D341Med (cell line): ENCODE results near the gene SLC25A22.

ENCODE experiments used
- DNase-seq: peaks from one replicate; pipeline ENCODE4 v3.0.0; 2012; ENCODE audit warnings: low spot score

Gene SLC25A22

DNA sequence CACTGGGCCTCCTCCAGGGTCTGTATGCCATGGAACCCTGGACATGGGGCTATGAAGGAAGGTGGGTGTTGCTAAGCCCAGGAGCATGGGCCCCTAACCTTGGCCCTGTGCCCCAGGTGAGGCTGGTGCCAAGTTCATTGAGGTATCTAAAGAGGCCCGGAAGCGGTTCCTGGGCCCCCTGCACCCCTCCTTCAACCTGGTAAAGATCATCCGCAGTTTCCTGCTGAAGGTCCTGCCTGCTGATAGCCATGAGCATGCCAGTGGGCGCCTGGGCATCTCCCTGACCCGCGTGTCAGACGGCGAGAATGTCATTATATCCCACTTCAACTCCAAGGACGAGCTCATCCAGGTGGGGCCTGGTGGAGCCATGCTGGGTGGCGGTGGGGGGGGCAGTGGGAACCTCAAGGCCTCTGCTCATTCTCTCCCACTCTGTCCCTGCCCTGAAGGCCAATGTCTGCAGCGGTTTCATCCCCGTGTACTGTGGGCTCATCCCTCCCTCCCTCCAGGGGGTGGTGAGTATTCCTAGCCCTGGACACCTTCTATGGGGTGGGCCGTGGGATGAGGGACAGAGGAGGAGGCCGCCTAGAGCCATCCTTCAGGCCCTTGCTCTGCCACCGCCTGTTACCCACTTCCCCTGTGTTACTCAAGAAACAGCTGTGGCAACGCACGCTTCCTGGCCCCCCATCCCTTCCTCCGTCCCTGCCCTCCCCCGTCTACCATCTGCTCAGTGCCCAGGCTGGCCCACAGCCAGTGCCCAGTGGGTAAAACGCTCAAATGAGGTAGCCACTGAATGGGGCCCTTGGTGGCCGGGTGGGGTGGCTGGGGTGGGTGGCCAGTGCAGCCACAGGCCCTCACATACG lies 23.7 kb upstream of the SLC25A22 start:
- no peak for DNase-seq

DNA sequence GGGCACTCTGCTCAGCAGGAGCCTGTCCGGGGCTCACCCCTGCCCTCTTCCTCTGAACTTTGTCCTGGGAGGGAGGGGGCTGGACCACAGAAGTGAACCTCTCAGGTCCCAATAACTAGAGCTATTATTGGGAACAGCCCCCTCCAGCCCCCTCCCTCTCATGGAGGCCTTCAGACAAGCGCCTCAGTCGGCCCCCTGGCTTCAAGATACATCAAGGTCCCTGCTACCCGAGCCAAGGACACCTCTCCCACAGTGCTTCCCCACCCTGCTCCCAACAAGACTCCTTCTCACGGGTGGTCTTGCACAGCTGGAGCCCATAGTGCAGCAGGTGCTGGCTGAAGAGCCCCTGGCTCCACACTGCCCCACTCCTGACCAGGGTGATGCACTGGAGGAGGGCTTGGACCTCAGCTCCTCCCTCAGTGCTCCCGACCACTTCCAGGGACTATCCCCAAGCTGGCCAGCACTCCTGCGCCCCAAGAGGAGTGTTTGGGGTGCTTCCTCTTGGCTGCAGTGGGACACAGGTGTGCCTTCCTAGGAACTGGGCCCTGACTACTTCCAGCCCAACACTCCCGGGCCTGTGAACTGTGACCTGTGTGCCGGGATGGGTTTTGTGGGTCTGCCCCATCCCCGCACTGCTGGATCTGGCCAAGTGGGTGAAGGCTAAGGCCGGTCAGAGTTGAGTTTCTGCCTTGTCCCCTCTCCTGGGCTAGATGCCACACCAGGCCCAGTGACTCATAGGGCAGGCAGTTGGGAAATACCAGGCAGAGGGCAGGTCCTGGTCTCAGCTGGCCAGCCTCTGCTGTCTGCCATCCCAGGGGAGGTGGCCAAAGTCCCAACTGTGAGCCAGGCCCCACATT lies 22.8 kb upstream of the SLC25A22 start:
- DNase-seq: no peak

DNA sequence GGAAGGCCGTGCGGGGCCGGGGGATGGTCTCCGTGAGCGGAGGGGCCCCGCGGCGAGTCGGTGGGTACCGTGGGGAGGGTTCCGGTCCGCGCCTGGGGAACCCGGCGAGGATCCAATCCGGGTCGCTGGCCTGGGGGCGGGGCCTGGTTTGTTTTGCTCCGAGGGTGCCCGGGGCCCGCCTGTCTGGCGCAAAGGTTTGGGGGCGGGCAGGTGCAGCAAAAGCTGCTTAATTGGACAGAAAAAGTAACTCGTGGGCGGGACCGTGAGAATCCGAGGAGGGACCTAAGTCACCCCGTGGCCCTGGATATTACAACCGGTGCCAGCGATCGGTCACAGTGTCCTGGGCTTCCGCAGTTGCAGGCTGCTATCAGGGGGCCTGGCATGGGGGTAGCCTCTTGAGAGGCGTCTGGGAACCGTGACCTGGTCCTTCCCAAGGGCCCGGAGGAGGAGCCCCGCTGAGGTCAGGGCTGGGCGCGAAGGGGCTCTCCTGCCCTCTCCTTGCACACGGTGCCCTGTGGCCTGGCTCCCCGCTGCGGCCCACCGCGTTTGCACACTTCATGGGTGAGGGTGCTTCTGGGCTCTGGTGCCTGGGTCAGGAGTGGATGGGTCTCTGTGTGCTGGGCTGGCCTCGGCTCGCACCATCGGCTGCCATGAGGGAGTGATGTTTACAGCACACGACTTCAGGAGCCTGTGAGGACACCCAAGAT lies 22.0 kb upstream of the SLC25A22 start:
- peak; percentile 87 for DNase-seq

DNA sequence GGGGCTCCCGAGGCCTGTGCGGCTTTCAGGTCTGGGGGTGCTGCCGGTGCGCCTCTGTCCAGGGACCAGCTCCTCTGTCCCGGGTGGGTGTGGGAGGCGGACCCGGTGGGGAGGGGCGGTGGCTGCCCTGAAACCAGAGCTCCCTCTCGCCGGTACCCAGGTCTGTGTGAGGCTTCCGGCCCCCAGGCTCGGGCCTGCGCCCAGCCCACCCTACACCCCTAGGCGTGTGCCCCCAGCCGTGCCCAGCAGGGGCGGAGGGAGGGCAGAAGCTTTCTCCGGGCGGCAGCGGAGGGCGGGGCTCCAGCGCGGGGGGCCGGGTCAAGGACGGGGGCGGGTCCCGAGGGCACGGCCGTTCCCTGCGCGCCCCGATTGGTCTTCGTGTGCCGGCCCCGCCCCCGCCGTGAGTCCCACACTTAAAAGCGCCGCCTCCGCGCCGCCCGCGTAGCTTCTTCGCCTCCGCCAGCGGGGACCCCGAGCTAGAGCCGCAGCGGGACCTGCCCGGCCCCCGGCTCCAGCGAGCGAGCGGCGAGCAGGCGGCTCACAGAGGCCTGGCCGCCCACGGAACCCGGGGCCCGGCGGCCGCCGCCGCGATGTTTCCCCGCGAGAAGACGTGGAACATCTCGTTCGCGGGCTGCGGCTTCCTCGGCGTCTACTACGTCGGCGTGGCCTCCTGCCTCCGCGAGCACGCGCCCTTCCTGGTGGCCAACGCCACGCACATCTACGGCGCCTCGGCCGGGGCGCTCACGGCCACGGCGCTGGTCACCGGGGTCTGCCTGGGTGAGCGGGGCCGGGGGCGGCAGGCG lies 21.2 kb upstream of the SLC25A22 start:
- peak; percentile 94 for DNase-seq

DNA sequence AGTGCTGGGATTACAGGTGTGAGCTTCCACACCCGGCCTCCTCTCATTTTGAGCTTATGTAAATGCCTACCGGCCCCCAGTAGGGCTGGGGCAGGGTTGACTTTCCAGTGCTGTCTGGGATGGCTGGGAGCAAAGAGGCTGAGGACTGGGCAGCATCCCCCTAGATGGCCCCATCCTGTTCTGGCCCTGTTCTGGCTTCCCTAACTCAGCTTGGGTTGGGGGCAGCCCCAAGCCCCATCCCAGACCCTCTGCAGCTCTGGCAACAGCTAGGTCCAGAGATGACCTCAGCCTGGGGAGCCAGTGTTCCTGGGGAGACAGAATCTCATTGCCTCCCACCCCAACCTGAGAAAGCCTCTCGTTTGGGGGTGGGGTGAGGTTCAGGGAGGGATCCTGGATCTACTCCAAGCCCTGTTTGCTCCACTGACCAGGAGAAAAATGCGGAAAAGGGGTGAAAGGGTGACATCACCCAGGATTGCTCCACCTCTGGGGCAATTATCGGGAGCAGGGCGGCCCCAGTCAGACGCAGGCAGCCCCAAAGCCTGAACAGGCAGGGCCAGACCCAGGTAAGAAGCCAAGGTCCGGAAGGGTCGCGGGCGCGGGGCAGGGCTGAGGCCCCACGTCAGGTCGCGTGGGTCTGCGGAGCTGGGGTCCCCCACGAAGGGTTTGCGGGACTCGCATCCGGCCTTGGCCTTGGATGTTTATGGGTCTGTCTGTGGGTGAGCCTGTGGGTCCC lies 20.5 kb upstream of the SLC25A22 start, which contains the start of gene PNPLA2:
TSS of gene PNPLA2 (plus strand) at position 519 of the 733 bp plus-strand sequence. CDS start 805 bp downstream, outside the sequence.
- no peak for DNase-seq

DNA sequence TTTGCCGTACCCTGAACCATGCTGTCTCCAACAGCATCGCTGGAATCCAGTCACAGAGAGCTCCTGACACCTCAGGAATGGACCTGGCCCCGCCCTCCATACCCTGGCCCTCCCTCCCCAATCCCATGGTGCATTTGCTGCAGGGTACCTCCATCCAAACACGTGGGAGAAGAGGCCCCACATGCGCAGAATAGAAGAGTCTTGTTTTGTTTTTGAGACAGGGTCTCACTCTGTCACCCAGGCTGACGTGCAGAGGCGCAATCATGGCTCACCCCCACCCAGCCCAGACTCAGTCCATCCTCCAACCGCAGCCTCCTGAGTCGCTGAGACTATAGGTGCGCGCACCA lies 18.3 kb upstream of the SLC25A22 start:
- no peak for DNase-seq

DNA sequence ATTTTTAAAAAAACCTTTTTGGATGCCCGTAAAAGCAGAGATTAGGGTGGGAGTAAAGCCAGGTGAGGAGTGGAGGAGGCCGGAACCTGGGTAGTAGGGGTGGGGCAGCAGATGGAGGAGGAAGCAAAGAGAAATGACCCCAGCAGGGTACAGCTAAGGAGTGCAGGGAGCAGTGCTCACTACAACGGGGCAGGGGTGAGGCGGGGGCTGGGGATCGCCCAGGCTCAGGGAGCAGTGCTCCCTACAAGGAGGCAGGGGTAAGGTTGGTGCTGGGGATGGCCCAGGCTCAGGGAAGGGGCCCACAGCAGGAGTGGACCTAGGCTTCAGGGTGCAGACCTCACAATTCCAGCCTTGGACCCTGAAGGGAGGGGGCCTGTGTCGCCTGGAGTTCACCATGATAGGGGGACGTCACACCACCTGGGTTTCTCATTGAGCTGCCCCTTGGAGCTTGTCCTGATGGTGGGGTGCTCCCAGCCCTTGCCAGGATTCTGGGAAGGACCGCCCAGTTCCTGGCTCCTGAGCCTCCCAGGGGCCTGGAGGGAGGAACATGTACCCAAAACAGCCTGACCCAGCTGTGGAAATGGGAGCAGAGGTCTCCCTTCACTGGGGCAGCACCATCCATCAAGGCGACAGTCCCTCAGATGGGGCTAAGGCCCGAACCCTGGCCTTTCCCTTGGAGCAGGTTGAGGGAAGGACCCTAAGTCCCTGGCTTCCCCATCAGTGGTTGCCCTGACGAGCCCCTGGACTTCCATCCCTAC lies 17.8 kb upstream of the SLC25A22 start:
- DNase-seq: no peak

DNA sequence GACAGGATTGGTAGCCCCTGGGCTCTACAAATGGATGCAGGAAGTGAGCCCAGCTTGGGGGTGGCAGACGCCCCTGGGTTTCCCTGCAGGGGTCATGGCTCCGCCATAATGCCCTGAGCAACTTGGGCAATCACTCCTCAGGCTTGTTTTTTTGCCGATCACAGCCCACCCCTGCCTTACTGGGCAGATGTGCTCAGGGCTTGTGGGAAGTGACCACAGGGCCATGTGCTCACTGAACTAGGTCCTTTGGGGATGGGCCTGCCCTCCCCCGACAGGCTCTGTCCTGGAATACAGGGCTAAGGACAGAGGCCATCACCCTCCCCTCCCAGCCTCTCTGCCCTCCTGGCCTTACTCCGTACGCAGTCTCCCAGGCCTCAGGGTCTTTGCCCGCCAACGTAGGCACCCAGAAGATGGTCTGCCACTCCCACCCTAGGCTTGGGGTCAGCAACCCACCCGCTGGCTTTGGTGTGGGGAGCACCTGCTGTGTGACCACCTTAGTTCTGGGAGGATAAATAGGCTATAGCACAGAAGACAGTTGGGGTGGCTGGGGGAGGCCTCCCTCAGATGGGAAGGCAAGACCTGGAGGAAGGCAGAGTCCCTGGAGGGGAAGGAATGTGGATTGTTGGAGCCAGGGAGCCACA lies 15.5 kb upstream of the SLC25A22 start:
- DNase-seq: no peak

DNA sequence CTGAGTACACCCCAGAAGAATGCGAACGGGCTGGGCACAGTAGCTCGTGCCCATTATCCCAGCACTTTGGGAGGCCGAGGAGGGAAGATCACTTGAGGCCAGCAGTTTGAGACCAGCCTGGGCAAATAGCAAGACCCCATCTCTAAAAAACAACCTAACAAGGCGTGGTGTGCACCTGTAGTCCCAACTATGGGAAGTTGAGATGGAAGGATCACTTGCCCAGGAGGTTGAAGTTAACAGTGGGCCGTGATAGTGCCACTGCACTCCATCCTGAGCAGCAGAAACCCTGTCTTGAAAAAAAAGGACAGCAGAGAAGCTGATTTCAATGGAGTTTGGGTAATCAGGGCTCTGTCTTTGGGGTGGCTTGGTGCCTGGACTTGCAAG lies 15.0 kb upstream of the SLC25A22 start:
- no peak for DNase-seq

DNA sequence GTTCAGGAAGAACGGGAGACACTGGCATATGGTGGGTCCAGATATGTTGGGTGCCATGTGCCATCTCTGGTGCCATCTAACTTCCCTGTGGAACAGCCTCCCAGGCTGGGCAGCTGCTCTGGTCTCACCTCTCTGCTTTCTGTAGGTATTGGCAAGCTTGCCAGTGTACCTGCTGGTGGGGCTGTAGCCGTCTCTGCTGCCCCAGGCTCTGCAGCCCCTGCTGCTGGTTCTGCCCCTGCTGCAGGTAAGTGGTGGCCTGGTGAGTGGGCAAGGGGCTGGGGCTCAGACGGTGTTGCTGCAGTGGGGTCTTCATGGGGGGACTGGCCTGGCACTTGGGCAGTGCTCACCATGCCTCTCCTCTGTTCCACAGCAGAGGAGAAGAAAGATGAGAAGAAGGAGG lies 14.3 kb upstream of the SLC25A22 start:
- no peak for DNase-seq

DNA sequence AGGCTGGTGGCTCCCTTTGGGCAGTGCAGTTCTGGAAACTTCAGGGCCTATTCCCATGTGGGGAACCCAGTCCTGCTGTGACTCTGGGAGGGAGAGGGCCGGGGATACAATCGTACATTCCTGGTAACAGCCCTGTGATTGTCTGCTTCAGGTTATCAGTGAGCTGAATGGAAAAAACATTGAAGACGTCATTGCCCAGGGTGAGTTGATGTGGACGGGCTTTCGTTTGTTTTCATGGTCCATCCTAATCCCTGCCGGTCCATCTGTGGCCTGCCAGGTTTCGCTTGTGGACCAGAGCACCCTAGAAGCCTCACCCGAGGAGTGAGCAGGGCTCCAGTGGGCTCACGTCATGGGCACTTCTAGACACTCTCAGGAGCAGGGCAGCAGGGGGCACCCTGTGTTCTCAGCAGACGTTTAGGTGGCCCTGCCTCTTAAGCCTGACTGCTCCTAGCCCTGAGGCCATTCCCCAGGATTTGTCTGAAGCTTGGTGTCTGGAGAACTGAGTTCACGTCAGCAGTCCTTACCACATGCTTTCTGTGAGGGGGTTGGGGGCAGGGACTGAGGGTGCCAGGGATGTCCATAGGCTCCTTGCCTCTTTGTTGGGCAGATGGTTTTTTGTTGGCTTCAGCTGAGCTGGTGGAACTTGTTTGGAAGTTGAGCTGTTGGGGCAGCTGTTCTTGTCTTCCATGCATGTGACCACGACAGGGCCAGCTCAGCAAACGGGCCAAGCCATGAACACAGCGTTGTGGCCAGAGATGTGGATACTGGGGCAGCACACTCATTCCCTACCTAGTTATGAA lies 13.6 kb upstream of the SLC25A22 start:
- DNase-seq: no peak

DNA sequence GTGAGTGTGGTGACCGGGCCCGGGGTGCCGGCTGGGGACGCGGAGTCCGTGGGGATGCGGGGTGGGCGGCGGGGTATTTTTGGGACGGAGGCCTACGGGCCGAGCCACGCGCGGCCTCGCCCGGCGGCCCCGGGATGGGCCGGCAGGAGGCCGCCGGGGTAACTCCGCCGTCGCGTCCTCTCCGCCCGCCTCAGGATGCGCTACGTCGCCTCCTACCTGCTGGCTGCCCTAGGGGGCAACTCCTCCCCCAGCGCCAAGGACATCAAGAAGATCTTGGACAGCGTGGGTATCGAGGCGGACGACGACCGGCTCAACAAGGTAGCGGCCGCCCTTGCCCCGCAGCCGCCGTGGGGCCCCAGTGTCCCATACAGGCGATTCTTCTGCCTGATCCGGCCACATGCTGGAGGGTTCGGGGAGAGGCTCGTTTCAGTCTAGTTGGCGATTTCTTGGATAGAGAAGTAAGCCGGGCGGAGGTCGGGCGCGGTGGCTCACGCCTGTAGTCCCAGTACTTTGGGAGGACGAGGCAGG lies 12.0 kb upstream of the SLC25A22 start:
- no peak for DNase-seq

DNA sequence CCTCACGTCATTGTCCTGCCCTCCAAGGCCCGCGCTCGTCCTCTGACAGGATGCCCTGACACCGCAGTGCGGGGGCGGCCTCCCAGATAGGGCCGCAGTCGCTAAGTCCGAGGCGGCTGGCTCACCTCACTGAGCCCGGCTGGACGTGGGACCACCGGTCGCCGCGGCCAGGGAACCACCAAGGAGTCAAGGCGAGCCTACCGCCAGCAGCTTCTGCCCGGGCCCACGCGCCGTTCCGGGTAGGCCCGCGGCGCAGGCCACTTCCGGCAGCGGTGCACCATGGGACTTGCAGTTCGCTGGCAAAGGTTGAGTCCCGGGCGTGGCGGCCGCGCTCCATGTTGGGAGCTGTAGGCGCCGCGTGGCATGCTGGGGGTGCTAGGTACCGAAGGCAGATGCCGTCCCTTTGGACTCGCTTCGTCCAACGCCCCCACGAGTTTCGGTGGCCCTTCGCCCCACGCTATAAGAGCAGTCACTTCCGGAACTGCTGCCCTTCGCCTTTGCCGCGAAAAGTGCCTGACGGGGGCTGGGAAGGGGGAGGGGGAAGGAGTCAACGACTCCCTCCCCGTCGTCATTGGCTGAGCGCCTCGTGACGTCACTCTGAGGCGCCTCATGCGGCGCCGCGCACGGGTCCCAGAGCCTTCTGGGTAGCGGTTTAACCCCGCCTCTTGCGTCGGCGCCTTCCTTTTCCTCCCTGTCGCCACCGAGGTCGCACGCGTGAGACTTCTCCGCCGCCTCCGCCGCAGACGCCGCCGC lies 11.4 kb upstream of the SLC25A22 start, which contains the start of gene RPLP2:
TSS of gene RPLP2 (plus strand) at position 681 of the 753 bp plus-strand sequence. CDS start 268 bp downstream, outside the sequence.
- peak; percentile 93 for DNase-seq

DNA sequence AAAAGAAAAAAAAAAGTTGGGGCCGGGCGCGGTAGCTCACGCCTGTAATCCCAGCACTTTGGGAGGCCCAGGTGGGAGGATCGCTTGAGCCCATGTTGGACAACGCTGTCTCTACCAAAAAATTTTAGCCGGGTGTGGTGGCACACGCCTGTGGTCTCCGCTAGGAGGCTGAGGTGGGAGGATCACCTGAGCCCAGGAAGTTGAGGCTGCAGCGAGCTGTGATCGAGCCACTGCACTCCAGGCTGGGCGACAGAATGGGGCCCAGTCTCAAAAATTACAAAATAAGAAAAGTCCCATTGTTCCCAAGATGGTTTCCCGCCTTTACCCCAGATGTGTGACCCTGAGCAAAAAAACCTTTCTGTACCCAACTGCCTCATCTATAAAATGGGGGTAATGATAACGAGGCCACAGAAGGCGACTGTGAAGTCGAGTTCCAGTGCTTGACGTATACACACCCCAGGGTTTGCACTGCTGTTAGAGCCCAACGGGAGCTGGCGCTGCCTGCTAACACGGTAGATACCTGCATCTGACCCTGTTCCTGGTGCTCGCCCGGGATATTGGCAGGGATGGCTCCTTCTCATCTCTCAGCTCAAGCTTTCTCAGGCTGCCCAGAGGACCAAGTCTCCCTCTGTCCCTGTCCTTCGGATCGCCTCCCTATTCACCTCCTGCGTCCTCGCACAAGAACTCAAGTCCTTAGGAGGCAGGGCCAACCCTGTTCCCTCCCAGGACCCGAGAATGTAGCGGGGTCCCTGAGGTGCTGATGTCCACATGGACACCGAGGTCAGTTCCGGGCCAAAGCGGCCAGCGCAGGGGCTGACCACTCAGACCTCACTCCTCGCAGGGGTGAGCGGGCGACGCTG lies 10.6 kb upstream of the SLC25A22 start:
- no peak for DNase-seq

DNA sequence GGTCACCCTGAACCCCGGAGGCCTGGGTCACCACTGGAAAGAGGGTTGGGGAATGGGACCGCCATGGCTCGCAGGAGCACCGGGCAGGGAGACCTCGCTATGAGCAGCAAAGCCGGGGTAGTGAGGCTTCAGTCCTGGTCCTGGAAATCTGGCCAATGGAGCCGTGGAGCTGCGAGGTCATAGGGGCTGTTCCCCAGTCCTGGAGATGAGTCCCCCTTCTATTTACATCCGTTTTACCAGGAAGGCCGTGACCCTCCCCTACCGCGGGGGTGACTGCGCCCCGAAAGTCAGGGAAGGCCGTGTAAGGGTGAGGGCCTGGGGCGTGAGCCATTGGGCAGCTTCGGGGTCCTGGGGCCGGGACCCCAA lies 6.5 kb upstream of the SLC25A22 start:
- DNase-seq: no peak

DNA sequence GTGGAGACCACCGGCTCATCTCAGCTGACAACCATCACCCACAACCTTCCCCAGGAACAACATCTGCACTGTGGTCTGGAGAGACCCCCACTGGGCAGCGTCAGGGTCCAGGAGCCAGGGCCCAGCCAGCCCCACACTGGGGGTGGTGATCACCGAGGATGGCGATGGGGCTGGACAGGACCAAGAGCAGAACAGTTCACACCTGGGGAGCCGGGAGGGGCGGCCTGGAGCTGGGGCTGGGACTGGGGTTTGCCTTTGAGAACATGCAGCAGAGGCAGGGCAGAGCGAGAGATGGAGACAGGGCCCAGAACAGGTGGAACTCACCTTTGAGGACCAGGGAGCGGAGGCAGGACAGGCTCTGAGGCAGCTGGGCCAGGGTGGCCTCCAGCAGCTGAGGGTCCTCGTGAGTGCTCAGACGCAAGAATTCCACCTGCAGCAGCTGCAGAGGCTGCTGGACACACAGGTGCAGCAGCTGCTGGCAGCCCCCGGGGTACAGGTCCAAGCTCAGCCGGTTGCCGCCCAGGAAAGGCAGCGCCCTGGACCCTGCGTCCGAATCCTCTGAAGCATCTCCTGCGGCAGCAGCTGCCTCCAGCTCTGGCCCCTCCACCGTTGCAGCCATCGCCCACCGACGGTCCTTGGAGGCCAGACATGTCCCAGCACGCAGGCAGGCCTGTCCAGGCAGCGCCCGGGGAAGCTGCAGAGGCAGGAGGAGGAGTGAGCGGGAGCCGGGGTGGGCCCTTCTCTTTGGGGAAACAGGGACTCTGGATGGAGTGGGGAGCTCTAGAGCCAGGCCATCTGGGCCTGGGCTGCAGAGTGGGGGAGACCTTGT lies 5.9 kb upstream of the SLC25A22 start:
- no peak for DNase-seq
